ENCODE measurements around the gene NLRP3. TPM values are rescaled to one million over a fixed set of nuclear protein-coding genes. Genes with fewer than 3 reads are reported as not detected.

NLRP3 gene
- total RNA-seq, 1 experiment from 2014 or later: not detected

GRCh38 chr1:247444571-247444970, 28.6 kb downstream of the NLRP3 start:
- peaks cover 0 to 6% of the 10 kb centered on the region in 2 experiments; a peak in 2 of 5 replicates for H3K9me3 Mint-ChIP-seq
- Histone ChIP-seq H3K79me1 (ENCODE audit: insufficient read depth, low read depth, low read length, poor library complexity, severe bottlenecking) (no peaks in the 10 kb centered on the region), H2BK20ac (ENCODE audit: low read depth, low read length, poor library complexity, severe bottlenecking) (no peak overlapping the region), H4K91ac (ENCODE audit: insufficient read length, low read depth, low read length) (no peak overlapping the region), H3K4ac (ENCODE audit: low read depth, low read length) (no peak overlapping the region), H3K14ac (ENCODE audit: insufficient read depth, low read length) (no peak overlapping the region), H3K27me3 (ENCODE audit: insufficient read depth, low read length) (no peaks in the 10 kb centered on the region), H3K23me2 (ENCODE audit: insufficient read length, low read depth, low read length, poor library complexity, severe bottlenecking) (peaks cover 3% of the 10 kb centered on the region), H3K9me3 (ENCODE audit: control insufficient read depth, low read depth, low read length) (no peaks in the 10 kb centered on the region), H3K79me2 (ENCODE audit: insufficient read depth, low read length) (no peaks in the 10 kb centered on the region), H3K23ac (ENCODE audit: insufficient read length, low read depth, low read length) (no peak overlapping the region), H3K9ac (ENCODE audit: extremely low read depth, insufficient read length, low read length) (no peak overlapping the region), H3K4me1 (ENCODE audit: insufficient read depth, low read length) (no peaks in the 10 kb centered on the region; the same call in 1 of the 2 replicates), H2AK5ac (ENCODE audit: insufficient read length, low read length) (no peak overlapping the region), H2AFZ (ENCODE audit: low read length) (no peak overlapping the region), H3K18ac (ENCODE audit: insufficient read length, low read depth, low read length) (no peak overlapping the region), H4K5ac (ENCODE audit: insufficient read length, low read depth, low read length) (no peak overlapping the region), H3K56ac (ENCODE audit: insufficient read length, low read depth, low read length) (no peak overlapping the region), H4K20me1 (ENCODE audit: control insufficient read depth, insufficient read depth, insufficient read length) (no peaks in the 10 kb centered on the region), H3T11ph (ENCODE audit: low read length) (no peak overlapping the region), H2BK15ac (ENCODE audit: low read depth, low read length) (no peak overlapping the region), H2BK5ac (ENCODE audit: insufficient read length, low read length) (no peak overlapping the region), H3K27ac (ENCODE audit: insufficient read length, low read depth, low read length) (no peak overlapping the region), H2BK120ac (ENCODE audit: low read depth, low read length, poor library complexity, severe bottlenecking) (no peak overlapping the region), H2BK12ac (ENCODE audit: insufficient read length, low read depth, low read length) (no peak overlapping the region), H4K8ac (replicated peaks; ENCODE audit: insufficient read length, low read depth, low read length) (no peak overlapping the region), H3K4me2 (ENCODE audit: insufficient read depth, insufficient read length, low read length) (no peak overlapping the region)
- no peak for TF ChIP-seq CTCF (conservative IDR thresholded peaks at IDR 0.05)
- no peak overlapping the region for H3K4me3 Mint-ChIP-seq
- no peak for DNase-seq
- no peak overlapping the region for H3K27ac Mint-ChIP-seq
- H3K4me1 Mint-ChIP-seq: peaks cover 16 to 21% of the 10 kb centered on the region in 2 experiments
- H3K27me3 Mint-ChIP-seq (ENCODE audit: low read depth): peaks cover 8% of the 10 kb centered on the region
- H3K36me3 Mint-ChIP-seq (ENCODE audit: insufficient read depth in 1 of 3, low read depth in 3 of 3): no peaks in the 10 kb centered on the region; a peak in 1 of 7 replicates
- no CpG with 5 or more reads among the region's 6 CpGs for WGBS (ENCODE audit: extremely low coverage, insufficient read length, low lambda C conversion rate)

All from H9 (cell line).